IPS DF 6.9 (cell line): ENCODE data around the gene TSSK3.
A peak's percentile ranks its signal among the peaks of the same experiment; 100 is the strongest.

Experiments used
- DNase-seq: peaks from one replicate; pipeline ENCODE4 v3.0.0-alpha.2; 2013; ENCODE audit warnings: low read depth, low spot score
- H3K27ac ChIP-seq: one replicate; pipeline ENCODE4 v1.5.1; 2013; ENCODE audit warnings: low read length, control low read depth
- H3K27me3 ChIP-seq: 2 replicates; pipeline ENCODE4 v1.6.1; 2013; ENCODE audit warnings: mild to moderate bottlenecking, low read length; ENCODE audit not compliant: control insufficient read depth, insufficient read depth
- H3K36me3 ChIP-seq: 2 replicates; pipeline ENCODE4 v1.6.1; 2013; ENCODE audit warnings: low read length; ENCODE audit not compliant: control insufficient read depth, insufficient read depth
- H3K4me1 ChIP-seq: 2 replicates; pipeline ENCODE4 v1.6.1; 2013; ENCODE audit warnings: low read length; ENCODE audit not compliant: control insufficient read depth, insufficient read depth
- H3K4me3 ChIP-seq: 2 replicates; pipeline ENCODE4 v1.5.1; 2013; ENCODE audit warnings: mild to moderate bottlenecking, low read length
- H3K9me3 ChIP-seq: 2 replicates; pipeline ENCODE4 v1.6.1; 2013; ENCODE audit warnings: low read length, inconsistent platforms; ENCODE audit not compliant: control insufficient read depth, insufficient read depth
- WGBS: extraction: QIAGEN DNeasy Blood & Tissue Kit; methylation state at CpG from one replicate; pipeline ENCODE4 v1.1.7; 2013; ENCODE audit warnings: mixed read lengths, missing lambda C conversion rate; ENCODE audit not compliant: insufficient read length, insufficient coverage; 5-methylcytosine and 5-hydroxymethylcytosine counted together

Gene TSSK3

DNA sequence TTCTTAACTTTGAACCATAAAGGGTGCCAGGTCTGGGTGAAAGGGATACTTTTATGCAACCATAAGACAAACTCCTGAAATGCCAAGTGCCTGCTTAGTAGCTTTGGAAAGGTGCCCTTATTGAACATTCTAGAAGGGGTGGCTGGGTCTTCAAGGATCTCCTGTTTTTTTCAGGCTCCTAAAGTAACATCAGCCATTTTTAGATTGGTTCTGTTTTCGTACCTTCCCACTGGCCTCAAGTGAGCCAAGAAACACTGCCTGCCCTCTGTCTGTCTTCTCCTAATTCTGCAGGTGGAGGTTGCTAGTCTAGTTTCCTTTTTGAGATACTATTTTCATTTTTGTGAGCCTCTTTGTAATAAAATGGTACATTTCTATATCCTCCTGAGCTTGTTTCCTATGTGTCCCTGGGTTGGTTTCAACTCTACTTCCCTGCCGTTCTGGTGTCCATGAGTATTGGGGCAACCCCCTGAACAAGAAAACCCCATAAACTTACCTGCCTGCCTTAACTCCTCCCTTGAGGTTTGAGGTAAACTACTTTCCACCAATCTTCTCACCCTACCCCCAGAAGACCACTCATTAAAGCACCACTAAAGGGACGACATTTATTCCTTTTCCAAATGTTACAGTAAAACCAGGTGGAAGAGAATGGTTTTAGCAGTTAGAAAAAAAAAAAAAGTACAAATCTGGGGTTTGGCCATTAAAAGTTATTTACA, 28.9 kb upstream of the TSSK3 start:
- no peak for DNase-seq
- H3K4me1 ChIP-seq, result peaks cover 11% of the 10 kb centered on the region
- no CpG with 5 or more reads among the region's 3 CpGs for WGBS
- no peak overlapping the region for H3K27ac ChIP-seq
- H3K4me3 ChIP-seq, result no peak overlapping the region
- H3K9me3 ChIP-seq, result no peaks in the 10 kb centered on the region
- no peaks in the 10 kb centered on the region for H3K27me3 ChIP-seq
- peaks cover 28% of the 10 kb centered on the region; the same call in 1 of the 2 replicates for H3K36me3 ChIP-seq

DNA sequence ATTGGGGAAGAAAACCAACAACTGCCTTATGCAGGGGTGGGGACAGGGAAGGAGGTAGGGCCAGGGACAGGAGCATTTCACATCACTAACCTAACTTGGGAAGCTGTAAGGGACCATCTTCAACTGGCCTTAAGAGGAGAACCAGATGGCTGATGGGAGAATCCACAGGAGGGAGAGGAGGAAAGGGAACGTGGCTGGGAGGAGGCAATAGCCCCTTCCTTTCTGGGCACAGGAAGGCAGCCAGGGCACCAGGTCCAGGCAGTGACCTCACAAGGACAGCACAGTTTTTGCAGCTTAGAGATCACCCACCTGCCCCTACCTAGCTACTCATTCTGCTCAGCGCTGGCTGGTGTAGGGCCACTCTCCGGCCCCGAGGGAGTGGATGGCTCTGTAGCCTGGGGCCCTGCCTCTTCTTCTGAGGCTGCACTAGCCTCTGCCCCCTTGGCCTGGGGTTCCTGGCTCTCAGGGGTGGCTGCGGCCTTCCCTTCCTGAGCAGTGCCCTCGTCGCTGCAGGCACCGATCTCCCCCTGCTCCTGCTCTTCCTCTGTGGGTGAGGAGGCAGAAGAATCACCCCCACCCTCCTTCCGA, 28.0 kb upstream of the TSSK3 start:
- no peak overlapping the region for H3K27ac ChIP-seq
- H3K36me3 ChIP-seq, result peaks cover 21% of the 10 kb centered on the region; the same call in 1 of the 2 replicates

GRCh38 chr1:32334864-32335534, 27.3 kb upstream of the TSSK3 start:
- Histone ChIP-seq H3K27me3 (no peaks in the 10 kb centered on the region), H3K4me1 (peaks cover 11% of the 10 kb centered on the region), H3K4me3 (peak overlapping the region; percentile 98), H3K27ac (no peak overlapping the region), H3K36me3 (peaks cover 16% of the 10 kb centered on the region; the same call in 1 of the 2 replicates), H3K9me3 (no peaks in the 10 kb centered on the region)
- no peak for DNase-seq
- no CpG with 5 or more reads among the region's 46 CpGs for WGBS

More for the DNA sequence above, 28.0 kb upstream of the TSSK3 start:
- no CpG with 5 or more reads among the region's 9 CpGs for WGBS
- H3K9me3 ChIP-seq, result no peaks in the 10 kb centered on the region
- DNase-seq, result no peak
- H3K4me3 ChIP-seq, result peak overlapping the region; percentile 98; the same call in 1 of the 2 replicates
- H3K4me1 ChIP-seq, result peaks cover 11% of the 10 kb centered on the region
- H3K27me3 ChIP-seq, result no peaks in the 10 kb centered on the region

DNA sequence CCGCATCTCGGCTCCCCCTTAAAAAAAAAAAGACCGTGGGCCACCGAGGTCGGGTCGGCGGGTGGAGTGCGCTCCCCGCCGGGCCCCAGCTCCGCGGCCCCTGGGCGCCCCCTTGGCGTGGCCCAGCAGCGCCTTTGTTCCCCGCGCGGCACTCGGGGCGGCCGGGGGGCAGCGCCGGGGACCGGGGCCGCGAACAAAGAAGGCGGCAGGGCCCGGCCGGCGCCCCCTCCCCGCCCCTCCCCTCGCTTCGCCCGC, 26.9 kb upstream of the TSSK3 start:
- Histone ChIP-seq H3K4me1 (peaks cover 11% of the 10 kb centered on the region), H3K27me3 (no peaks in the 10 kb centered on the region), H3K27ac (no peak overlapping the region), H3K4me3 (peak overlapping the region; percentile 98; the same call in 1 of the 2 replicates), H3K36me3 (peaks cover 14% of the 10 kb centered on the region; the same call in 1 of the 2 replicates), H3K9me3 (no peaks in the 10 kb centered on the region)
- no CpG with 5 or more reads among the region's 34 CpGs for WGBS
- DNase-seq, result no peak

- Histone ChIP-seq H3K4me1 (peaks cover 11% of the 10 kb centered on the region), H3K27me3 (no peaks in the 10 kb centered on the region), H3K9me3 (no peaks in the 10 kb centered on the region), H3K27ac (no peak within 1 kb of the TSS), H3K4me3 (peak within 1 kb of the TSS; percentile 98), H3K36me3 (peaks cover 12% of the 10 kb centered on the region; the same call in 1 of the 2 replicates)
- DNase-seq, result no peak
- no CpG with 5 or more reads among the region's 95 CpGs for WGBS
These were observed 26.3 kb upstream of the TSSK3 start, which contains the start of gene MARCKSL1 for GRCh38 chr1:32335790-32336590. Gene MARCKSL1, minus strand, starts transcription at chr1:32336233. Its CDS starts 200 bp downstream, at chr1:32336033.

- WGBS, result no CpG with 5 or more reads among the region's 15 CpGs
- Histone ChIP-seq H3K36me3 (peaks cover 12% of the 10 kb centered on the region; the same call in 1 of the 2 replicates), H3K9me3 (no peaks in the 10 kb centered on the region), H3K4me1 (peaks cover 15% of the 10 kb centered on the region), H3K27me3 (no peaks in the 10 kb centered on the region), H3K4me3 (peak overlapping the region; percentile 98; the same call in 1 of the 2 replicates), H3K27ac (no peak overlapping the region)
- no peak for DNase-seq
These were observed 25.8 kb upstream of the TSSK3 start for GRCh38 chr1:32336591-32336932.

DNA sequence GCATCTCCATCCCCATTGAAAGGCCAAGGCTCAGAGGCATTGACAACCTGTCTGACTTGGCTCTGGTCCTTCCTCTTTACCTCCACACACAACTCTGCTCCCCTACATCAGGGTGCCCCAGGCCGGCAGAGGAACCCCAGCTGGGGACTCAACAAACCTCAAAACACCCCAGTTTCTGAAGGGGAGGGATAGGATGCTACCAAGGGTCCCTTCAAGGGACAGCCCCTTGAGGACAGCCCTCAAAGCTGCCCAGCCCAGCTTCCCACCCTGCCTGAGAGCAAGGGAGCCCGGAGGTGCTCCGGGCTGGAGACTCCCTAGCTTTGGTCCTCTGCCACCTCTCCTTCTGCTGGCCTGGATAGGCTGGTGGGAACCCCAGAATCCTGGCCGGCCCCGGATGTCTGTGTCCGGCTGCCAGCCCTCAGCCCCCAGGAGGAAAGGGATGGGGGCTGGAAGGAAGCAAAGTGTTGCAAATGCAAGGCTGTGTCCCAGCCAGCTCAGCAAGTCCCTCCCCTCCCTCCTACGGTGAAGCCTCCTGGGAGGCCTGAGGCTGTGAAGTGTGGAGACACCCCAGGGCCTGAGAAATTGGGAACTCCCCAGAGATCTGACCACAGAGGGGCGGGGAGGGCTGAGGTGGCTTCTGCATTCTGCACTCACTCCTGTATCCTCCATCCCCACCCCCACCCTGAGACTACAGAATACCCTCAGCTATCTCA, 25.2 kb upstream of the TSSK3 start:
- H3K4me1 ChIP-seq, result peaks cover 15% of the 10 kb centered on the region
- no CpG with 5 or more reads among the region's 8 CpGs for WGBS

GRCh38 chr1:32337855-32338636, 24.3 kb upstream of the TSSK3 start:
- H3K4me1 ChIP-seq, result peaks cover 11% of the 10 kb centered on the region
- peaks cover 8% of the 10 kb centered on the region; the same call in 1 of the 2 replicates for H3K36me3 ChIP-seq
- no peak for DNase-seq
- no peaks in the 10 kb centered on the region for H3K9me3 ChIP-seq
- H3K27ac ChIP-seq, result no peak overlapping the region
- H3K4me3 ChIP-seq, result no peak overlapping the region
- no peaks in the 10 kb centered on the region for H3K27me3 ChIP-seq
- no CpG with 5 or more reads among the region's 16 CpGs for WGBS

More for the DNA sequence above, 25.2 kb upstream of the TSSK3 start:
- Histone ChIP-seq H3K27ac (no peak overlapping the region), H3K27me3 (no peaks in the 10 kb centered on the region), H3K36me3 (peaks cover 12% of the 10 kb centered on the region; the same call in 1 of the 2 replicates), H3K4me3 (no peak overlapping the region), H3K9me3 (no peaks in the 10 kb centered on the region)
- no peak for DNase-seq

DNA sequence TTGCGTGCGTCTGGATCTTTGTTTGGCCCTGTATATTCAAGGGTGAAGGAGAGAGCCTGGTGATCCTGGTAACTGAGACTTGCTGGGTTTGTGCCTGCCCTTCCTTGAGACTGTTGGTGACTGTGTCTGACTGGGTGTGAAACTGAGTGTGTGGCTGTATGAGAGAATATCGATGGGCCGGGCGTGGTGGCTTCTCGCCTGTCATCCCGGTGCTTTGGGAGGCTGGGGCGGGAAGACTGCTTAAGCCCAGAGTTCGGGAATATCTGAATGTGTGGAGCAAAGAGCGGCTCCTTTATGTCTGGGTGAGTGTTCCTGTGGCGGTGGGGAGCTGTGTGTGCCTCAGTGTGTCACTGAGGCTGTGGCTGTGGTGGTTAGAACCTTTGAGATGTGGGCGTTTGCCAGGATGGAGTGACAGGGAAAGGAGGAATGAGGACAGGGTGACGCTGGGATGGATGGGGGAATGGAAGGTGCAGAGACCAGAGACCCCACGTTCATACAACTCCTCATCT, 23.6 kb upstream of the TSSK3 start:
- no peaks in the 10 kb centered on the region for H3K27me3 ChIP-seq
- H3K4me1 ChIP-seq, result peaks cover 11% of the 10 kb centered on the region
- no CpG with 5 or more reads among the region's 14 CpGs for WGBS
- no peaks in the 10 kb centered on the region for H3K9me3 ChIP-seq
- no peak overlapping the region for H3K4me3 ChIP-seq
- peaks cover 8% of the 10 kb centered on the region; the same call in 1 of the 2 replicates for H3K36me3 ChIP-seq
- H3K27ac ChIP-seq, result no peak overlapping the region
- DNase-seq, result no peak
